Measurements from ENCODE around the gene GFOD1. TPM values are rescaled to one million over a fixed set of nuclear protein-coding genes. Genes with fewer than 3 reads are reported as not detected.

Gene GFOD1
- polyA plus RNA-seq, 1 donor from 2014 or later, result 7.0 TPM

GRCh38 chr6:13463941-13464340 is 23.5 kb downstream of the GFOD1 start:
- Histone ChIP-seq H3K4me3 (ENCODE audit: low read length) (no peak overlapping the region), H2AFZ (ENCODE audit: low read depth, low read length) (no peak overlapping the region), H3F3A (ENCODE audit: insufficient read depth, low read length, poor library complexity, severe bottlenecking) (no peaks in the 10 kb centered on the region), H3K27me3 (ENCODE audit: insufficient read depth, low read depth, low read length) (no peaks in the 10 kb centered on the region), H3K4me2 (ENCODE audit: low read length) (no peak overlapping the region), H3K36me3 (ENCODE audit: insufficient read depth, low read length) (peaks cover under 1% of the 10 kb centered on the region), H3K79me2 (replicated peaks; ENCODE audit: insufficient read depth, low read length) (no peaks in the 10 kb centered on the region), H4K20me1 (ENCODE audit: insufficient read depth) (no peaks in the 10 kb centered on the region), H3K9me2 (ENCODE audit: insufficient read depth, low read length) (no peaks in the 10 kb centered on the region), H3K9me3 (ENCODE audit: low read length) (no peaks in the 10 kb centered on the region), H3K27ac (ENCODE audit: low read length) (no peak overlapping the region), H3K9ac (ENCODE audit: low read length) (no peak overlapping the region)
- TF ChIP-seq EZH2 (IDR thresholded peaks at IDR 0.05; ENCODE audit: borderline replicate concordance, insufficient read depth, low read length, poor library complexity, severe bottlenecking), result no peak
- no peak for TF ChIP-seq RAD21 (conservative IDR thresholded peaks at IDR 0.05)
- no peak for TF ChIP-seq SMC3 (conservative IDR thresholded peaks at IDR 0.05; ENCODE audit: poor library complexity)
- TF ChIP-seq MXI1 (conservative IDR thresholded peaks at IDR 0.05; ENCODE audit: poor library complexity, severe bottlenecking), result no peak
- no peak for TF ChIP-seq TAF1 (IDR thresholded peaks at IDR 0.05; ENCODE audit: low read depth)
- TF ChIP-seq POLR2AphosphoS5 (IDR thresholded peaks at IDR 0.05), result no peak
- TF ChIP-seq, protein P1, sequence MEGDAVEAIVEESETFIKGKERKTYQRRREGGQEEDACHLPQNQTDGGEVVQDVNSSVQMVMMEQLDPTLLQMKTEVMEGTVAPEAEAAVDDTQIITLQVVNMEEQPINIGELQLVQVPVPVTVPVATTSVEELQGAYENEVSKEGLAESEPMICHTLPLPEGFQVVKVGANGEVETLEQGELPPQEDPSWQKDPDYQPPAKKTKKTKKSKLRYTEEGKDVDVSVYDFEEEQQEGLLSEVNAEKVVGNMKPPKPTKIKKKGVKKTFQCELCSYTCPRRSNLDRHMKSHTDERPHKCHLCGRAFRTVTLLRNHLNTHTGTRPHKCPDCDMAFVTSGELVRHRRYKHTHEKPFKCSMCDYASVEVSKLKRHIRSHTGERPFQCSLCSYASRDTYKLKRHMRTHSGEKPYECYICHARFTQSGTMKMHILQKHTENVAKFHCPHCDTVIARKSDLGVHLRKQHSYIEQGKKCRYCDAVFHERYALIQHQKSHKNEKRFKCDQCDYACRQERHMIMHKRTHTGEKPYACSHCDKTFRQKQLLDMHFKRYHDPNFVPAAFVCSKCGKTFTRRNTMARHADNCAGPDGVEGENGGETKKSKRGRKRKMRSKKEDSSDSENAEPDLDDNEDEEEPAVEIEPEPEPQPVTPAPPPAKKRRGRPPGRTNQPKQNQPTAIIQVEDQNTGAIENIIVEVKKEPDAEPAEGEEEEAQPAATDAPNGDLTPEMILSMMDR (IDR thresholded peaks at IDR 0.05; ENCODE audit: poor library complexity, severe bottlenecking), result no peak
- TF ChIP-seq REST (IDR thresholded peaks at IDR 0.05; ENCODE audit: borderline replicate concordance), result no peak

DNA sequence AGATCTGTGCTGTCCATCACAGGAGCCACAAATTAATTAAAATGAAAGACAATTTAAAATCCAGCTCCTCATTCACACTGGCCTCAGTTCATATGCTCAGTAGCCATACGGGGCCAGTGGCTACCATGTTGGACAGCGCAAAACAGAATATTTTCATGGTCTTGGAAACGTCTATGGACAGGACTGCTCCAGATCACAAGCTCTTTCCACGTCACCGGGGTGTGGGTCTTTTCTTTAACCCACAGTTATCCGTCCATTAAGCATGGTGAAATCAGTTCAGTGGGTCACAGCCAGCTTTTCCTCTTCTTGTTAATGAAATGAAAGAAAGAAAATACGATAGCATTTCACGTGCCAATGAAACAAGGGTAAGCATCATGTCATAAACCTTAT is 24.1 kb downstream of the GFOD1 start:
- no peaks in the 10 kb centered on the region for H3K27me3 ChIP-seq (ENCODE audit: insufficient read depth, low read depth, low read length)
- no peaks in the 10 kb centered on the region for H3K36me3 ChIP-seq (ENCODE audit: insufficient read depth, low read length)
- no peaks in the 10 kb centered on the region for H3F3A ChIP-seq (ENCODE audit: insufficient read depth, low read length, poor library complexity, severe bottlenecking)
- no peak overlapping the region for H3K9ac ChIP-seq (ENCODE audit: low read length)
- no peaks in the 10 kb centered on the region for H3K79me2 ChIP-seq (replicated peaks; ENCODE audit: insufficient read depth, low read length)
- no peak for TF ChIP-seq POLR2AphosphoS5 (IDR thresholded peaks at IDR 0.05)
- TF ChIP-seq SMC3 (conservative IDR thresholded peaks at IDR 0.05; ENCODE audit: poor library complexity), result no peak
- no peak for TF ChIP-seq EZH2 (IDR thresholded peaks at IDR 0.05; ENCODE audit: borderline replicate concordance, insufficient read depth, low read length, poor library complexity, severe bottlenecking)
- TF ChIP-seq, protein P1 (IDR thresholded peaks at IDR 0.05; ENCODE audit: poor library complexity, severe bottlenecking), result no peak
- TF ChIP-seq REST (IDR thresholded peaks at IDR 0.05; ENCODE audit: borderline replicate concordance), result no peak
- no peak for TF ChIP-seq RAD21 (conservative IDR thresholded peaks at IDR 0.05)
- TF ChIP-seq EP300 (conservative IDR thresholded peaks at IDR 0.05; ENCODE audit: poor library complexity, severe bottlenecking), result no peak
- no peak for TF ChIP-seq MXI1 (conservative IDR thresholded peaks at IDR 0.05; ENCODE audit: poor library complexity, severe bottlenecking)
- TF ChIP-seq TAF1 (IDR thresholded peaks at IDR 0.05; ENCODE audit: low read depth), result no peak
- no peak overlapping the region for H3K27ac ChIP-seq (ENCODE audit: low read length)
- H3K9me3 ChIP-seq (ENCODE audit: low read length), result no peaks in the 10 kb centered on the region
- peak overlapping the region; percentile 37 for H3K4me3 ChIP-seq (ENCODE audit: low read length)
- no peak overlapping the region for H2AFZ ChIP-seq (ENCODE audit: low read depth, low read length)
- H3K4me2 ChIP-seq (ENCODE audit: low read length), result no peak overlapping the region
- no peaks in the 10 kb centered on the region for H4K20me1 ChIP-seq (ENCODE audit: insufficient read depth)
- H3K9me2 ChIP-seq (ENCODE audit: insufficient read depth, low read length), result no peaks in the 10 kb centered on the region
